ENCODE measurements around the gene MUSTN1. TPM values are rescaled to one million over a fixed set of nuclear protein-coding genes. Genes with fewer than 3 reads are reported as not detected.
A peak's percentile ranks its signal among the peaks of the same experiment; 100 is the strongest.

Gene MUSTN1
- total and polyA plus RNA-seq, 2 experiments from 2014 or later = 1.2 to 1.4 TPM

DNA sequence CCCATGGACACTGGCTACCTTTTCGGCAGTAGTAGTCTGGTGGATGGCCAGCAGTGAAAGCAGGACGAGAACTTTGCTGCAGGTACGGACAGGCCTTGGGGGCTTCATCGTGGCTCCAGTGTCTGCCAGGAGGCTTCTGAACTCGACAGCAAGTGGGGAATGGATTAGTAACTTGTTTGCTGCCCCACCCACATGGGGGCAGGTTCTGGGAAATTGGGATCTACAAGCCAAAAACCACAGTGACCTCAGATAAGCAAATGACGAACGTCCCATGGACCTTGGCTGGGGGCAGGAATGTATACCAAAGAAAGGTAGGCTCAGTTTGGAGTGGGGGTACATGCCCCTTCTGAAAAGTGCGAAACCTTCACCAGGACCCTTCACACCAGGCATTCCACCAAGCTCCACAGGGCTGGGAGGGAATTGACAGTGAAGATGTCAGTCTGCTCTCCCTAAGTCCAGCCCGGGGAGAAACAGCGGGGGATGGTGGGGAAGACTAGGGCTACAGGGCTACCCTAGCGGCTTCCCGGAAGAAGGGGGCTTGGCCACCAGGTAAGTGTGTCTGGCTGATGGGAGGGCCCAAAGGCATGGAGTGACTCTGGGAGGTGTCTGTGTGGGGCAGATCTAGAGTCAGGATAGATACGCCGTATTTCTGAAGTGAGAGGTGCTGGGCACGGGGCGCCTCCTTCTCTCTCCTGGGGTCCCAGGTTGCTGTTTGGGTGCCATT, 4.1 kb downstream of the MUSTN1 start, which contains the start of gene ITIH4:
ITIH4 (minus strand) TSS at position 138 of the 724 bp plus-strand sequence; CDS start at position 108, 30 bp downstream.
- no peaks in the 10 kb centered on the region for H3K4me1 ChIP-seq (ENCODE audit: insufficient read depth)
- Mint-ChIP-seq H3K27ac (no peak within 1 kb of the TSS), H3K36me3 (ENCODE audit: low read depth) (no peaks in the 10 kb centered on the region; the same call in 2 of the 3 replicates), H3K4me3 (no peak within 1 kb of the TSS), H3K27me3 (ENCODE audit: insufficient read depth, low read depth, poor library complexity) (peaks cover 13% of the 10 kb centered on the region), H3K4me1 (peaks cover 23% of the 10 kb centered on the region), H3K9me3 (no peaks in the 10 kb centered on the region)
- peak; percentile 23 for ATAC-seq
- TF ChIP-seq ZNF331 (CRISPR knock-in tag; IDR thresholded peaks at IDR 0.05; ENCODE audit: low read depth) = no peak
- no peak for TF ChIP-seq EZH2 (IDR thresholded peaks at IDR 0.05; ENCODE audit: low read depth, unreplicated experiment)
- TF ChIP-seq NANOG (IDR thresholded peaks at IDR 0.05; ENCODE audit: borderline replicate concordance) = no peak
- TF ChIP-seq POLR2AphosphoS5 (IDR thresholded peaks at IDR 0.05; ENCODE audit: low read depth) = no peak
- no peak for TF ChIP-seq ZNF114 (CRISPR knock-in tag; IDR thresholded peaks at IDR 0.05)
- TF ChIP-seq, protein P1, sequence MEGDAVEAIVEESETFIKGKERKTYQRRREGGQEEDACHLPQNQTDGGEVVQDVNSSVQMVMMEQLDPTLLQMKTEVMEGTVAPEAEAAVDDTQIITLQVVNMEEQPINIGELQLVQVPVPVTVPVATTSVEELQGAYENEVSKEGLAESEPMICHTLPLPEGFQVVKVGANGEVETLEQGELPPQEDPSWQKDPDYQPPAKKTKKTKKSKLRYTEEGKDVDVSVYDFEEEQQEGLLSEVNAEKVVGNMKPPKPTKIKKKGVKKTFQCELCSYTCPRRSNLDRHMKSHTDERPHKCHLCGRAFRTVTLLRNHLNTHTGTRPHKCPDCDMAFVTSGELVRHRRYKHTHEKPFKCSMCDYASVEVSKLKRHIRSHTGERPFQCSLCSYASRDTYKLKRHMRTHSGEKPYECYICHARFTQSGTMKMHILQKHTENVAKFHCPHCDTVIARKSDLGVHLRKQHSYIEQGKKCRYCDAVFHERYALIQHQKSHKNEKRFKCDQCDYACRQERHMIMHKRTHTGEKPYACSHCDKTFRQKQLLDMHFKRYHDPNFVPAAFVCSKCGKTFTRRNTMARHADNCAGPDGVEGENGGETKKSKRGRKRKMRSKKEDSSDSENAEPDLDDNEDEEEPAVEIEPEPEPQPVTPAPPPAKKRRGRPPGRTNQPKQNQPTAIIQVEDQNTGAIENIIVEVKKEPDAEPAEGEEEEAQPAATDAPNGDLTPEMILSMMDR (conservative IDR thresholded peaks at IDR 0.05; ENCODE audit: low read depth in 2 of 2) = no peak
- TF ChIP-seq EZH2phosphoT487 (IDR thresholded peaks at IDR 0.05; ENCODE audit: unreplicated experiment) = no peak
- no peak for TF ChIP-seq JUNB (IDR thresholded peaks at IDR 0.05; ENCODE audit: unreplicated experiment)
- TF ChIP-seq, protein P2, sequence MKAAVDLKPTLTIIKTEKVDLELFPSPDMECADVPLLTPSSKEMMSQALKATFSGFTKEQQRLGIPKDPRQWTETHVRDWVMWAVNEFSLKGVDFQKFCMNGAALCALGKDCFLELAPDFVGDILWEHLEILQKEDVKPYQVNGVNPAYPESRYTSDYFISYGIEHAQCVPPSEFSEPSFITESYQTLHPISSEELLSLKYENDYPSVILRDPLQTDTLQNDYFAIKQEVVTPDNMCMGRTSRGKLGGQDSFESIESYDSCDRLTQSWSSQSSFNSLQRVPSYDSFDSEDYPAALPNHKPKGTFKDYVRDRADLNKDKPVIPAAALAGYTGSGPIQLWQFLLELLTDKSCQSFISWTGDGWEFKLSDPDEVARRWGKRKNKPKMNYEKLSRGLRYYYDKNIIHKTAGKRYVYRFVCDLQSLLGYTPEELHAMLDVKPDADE (IDR thresholded peaks at IDR 0.05) = no peak
- TF ChIP-seq, protein P3, sequence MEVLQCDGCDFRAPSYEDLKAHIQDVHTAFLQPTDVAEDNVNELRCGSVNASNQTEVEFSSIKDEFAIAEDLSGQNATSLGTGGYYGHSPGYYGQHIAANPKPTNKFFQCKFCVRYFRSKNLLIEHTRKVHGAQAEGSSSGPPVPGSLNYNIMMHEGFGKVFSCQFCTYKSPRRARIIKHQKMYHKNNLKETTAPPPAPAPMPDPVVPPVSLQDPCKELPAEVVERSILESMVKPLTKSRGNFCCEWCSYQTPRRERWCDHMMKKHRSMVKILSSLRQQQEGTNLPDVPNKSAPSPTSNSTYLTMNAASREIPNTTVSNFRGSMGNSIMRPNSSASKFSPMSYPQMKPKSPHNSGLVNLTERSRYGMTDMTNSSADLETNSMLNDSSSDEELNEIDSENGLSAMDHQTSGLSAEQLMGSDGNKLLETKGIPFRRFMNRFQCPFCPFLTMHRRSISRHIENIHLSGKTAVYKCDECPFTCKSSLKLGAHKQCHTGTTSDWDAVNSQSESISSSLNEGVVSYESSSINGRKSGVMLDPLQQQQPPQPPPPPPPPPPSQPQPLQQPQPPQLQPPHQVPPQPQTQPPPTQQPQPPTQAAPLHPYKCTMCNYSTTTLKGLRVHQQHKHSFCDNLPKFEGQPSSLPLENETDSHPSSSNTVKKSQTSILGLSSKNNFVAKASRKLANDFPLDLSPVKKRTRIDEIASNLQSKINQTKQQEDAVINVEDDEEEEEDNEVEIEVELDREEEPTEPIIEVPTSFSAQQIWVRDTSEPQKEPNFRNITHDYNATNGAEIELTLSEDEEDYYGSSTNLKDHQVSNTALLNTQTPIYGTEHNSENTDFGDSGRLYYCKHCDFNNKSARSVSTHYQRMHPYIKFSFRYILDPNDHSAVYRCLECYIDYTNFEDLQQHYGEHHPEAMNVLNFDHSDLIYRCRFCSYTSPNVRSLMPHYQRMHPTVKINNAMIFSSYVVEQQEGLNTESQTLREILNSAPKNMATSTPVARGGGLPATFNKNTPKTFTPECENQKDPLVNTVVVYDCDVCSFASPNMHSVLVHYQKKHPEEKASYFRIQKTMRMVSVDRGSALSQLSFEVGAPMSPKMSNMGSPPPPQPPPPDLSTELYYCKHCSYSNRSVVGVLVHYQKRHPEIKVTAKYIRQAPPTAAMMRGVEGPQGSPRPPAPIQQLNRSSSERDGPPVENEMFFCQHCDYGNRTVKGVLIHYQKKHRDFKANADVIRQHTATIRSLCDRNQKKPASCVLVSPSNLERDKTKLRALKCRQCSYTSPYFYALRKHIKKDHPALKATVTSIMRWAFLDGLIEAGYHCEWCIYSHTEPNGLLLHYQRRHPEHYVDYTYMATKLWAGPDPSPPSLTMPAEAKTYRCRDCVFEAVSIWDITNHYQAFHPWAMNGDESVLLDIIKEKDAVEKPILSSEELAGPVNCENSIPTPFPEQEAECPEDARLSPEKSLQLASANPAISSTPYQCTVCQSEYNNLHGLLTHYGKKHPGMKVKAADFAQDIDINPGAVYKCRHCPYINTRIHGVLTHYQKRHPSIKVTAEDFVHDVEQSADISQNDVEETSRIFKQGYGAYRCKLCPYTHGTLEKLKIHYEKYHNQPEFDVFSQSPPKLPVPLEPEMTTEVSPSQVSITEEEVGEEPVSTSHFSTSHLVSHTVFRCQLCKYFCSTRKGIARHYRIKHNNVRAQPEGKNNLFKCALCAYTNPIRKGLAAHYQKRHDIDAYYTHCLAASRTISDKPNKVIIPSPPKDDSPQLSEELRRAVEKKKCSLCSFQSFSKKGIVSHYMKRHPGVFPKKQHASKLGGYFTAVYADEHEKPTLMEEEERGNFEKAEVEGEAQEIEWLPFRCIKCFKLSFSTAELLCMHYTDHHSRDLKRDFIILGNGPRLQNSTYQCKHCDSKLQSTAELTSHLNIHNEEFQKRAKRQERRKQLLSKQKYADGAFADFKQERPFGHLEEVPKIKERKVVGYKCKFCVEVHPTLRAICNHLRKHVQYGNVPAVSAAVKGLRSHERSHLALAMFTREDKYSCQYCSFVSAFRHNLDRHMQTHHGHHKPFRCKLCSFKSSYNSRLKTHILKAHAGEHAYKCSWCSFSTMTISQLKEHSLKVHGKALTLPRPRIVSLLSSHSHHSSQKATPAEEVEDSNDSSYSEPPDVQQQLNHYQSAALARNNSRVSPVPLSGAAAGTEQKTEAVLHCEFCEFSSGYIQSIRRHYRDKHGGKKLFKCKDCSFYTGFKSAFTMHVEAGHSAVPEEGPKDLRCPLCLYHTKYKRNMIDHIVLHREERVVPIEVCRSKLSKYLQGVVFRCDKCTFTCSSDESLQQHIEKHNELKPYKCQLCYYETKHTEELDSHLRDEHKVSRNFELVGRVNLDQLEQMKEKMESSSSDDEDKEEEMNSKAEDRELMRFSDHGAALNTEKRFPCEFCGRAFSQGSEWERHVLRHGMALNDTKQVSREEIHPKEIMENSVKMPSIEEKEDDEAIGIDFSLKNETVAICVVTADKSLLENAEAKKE (CRISPR knock-in tag; IDR thresholded peaks at IDR 0.05) = no peak
- no peak for TF ChIP-seq CREB1 (CRISPR knock-in tag; IDR thresholded peaks at IDR 0.05; ENCODE audit: low read depth)
- TF ChIP-seq, protein P4, sequence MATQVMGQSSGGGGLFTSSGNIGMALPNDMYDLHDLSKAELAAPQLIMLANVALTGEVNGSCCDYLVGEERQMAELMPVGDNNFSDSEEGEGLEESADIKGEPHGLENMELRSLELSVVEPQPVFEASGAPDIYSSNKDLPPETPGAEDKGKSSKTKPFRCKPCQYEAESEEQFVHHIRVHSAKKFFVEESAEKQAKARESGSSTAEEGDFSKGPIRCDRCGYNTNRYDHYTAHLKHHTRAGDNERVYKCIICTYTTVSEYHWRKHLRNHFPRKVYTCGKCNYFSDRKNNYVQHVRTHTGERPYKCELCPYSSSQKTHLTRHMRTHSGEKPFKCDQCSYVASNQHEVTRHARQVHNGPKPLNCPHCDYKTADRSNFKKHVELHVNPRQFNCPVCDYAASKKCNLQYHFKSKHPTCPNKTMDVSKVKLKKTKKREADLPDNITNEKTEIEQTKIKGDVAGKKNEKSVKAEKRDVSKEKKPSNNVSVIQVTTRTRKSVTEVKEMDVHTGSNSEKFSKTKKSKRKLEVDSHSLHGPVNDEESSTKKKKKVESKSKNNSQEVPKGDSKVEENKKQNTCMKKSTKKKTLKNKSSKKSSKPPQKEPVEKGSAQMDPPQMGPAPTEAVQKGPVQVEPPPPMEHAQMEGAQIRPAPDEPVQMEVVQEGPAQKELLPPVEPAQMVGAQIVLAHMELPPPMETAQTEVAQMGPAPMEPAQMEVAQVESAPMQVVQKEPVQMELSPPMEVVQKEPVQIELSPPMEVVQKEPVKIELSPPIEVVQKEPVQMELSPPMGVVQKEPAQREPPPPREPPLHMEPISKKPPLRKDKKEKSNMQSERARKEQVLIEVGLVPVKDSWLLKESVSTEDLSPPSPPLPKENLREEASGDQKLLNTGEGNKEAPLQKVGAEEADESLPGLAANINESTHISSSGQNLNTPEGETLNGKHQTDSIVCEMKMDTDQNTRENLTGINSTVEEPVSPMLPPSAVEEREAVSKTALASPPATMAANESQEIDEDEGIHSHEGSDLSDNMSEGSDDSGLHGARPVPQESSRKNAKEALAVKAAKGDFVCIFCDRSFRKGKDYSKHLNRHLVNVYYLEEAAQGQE (IDR thresholded peaks at IDR 0.05; ENCODE audit: unreplicated experiment) = no peak
- no peak for TF ChIP-seq STAT1 (IDR thresholded peaks at IDR 0.05; ENCODE audit: unreplicated experiment)
- H3K27ac ChIP-seq (ENCODE audit: low read depth) = no peak within 1 kb of the TSS
- H3K9me2 ChIP-seq (ENCODE audit: insufficient read depth) = no peaks in the 10 kb centered on the region
- H3K4me2 ChIP-seq = no peak within 1 kb of the TSS
- no peaks in the 10 kb centered on the region for H3K79me2 ChIP-seq (replicated peaks; ENCODE audit: insufficient read depth)
- no peak within 1 kb of the TSS for H2AFZ ChIP-seq
- no peaks in the 10 kb centered on the region for H4K20me1 ChIP-seq (replicated peaks; ENCODE audit: insufficient read depth)
- H3K27me3 ChIP-seq (ENCODE audit: insufficient read depth) = no peaks in the 10 kb centered on the region
- no peaks in the 10 kb centered on the region for H3K36me3 ChIP-seq (ENCODE audit: insufficient read depth)
- peak; percentile 21 for DNase-seq (ENCODE audit: low spot score)
- no peaks in the 10 kb centered on the region for H3F3A ChIP-seq (replicated peaks; ENCODE audit: low read depth)
- H3K4me3 ChIP-seq = no peak within 1 kb of the TSS

All from GM23338 (cell line).